Bone marrow (tissue), 2 donors: ENCODE results near the gene RNF112.
"Not testable (repeated sequence)": the region's sequence is repeated elsewhere in the genome, so short reads cannot be mapped to it uniquely, and the experiment has no call there.

Source experiments
- DNase-seq, 2 donors: peaks; one replicate each; lab custom pipeline; 2025; lab: John Stamatoyannopoulos, UW

RNF112 gene

GRCh38 chr17:19448341-19449268 lies 37.6 kb downstream of the RNF112 start:
- no peak for DNase-seq

GRCh38 chr17:19449656-19450055 lies 38.6 kb downstream of the RNF112 start:
- DNase-seq = no peak

DNA sequence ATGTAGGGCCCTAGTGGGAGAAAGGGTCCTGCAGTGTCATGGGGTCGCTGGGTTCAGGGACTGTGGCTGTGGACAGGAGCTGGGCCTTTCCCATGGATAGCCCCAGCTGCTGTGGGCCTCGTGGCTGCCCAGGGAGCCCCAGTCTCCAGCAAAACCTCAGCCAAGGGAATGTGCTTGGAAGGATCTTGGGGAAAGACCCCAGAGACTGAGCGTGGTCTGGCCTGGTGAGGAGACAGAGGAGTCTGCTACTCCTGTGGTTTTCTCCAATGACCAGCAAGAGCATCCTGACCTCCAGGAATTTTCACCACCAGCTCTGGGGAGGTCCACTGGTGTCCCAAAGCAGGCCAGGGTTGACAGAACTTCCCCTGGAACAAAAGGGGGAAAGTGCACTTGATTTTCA lies 42.3 kb downstream of the RNF112 start:
- no peak for DNase-seq

GRCh38 chr17:19454074-19454473 lies 43.0 kb downstream of the RNF112 start:
- DNase-seq = no peak

DNA sequence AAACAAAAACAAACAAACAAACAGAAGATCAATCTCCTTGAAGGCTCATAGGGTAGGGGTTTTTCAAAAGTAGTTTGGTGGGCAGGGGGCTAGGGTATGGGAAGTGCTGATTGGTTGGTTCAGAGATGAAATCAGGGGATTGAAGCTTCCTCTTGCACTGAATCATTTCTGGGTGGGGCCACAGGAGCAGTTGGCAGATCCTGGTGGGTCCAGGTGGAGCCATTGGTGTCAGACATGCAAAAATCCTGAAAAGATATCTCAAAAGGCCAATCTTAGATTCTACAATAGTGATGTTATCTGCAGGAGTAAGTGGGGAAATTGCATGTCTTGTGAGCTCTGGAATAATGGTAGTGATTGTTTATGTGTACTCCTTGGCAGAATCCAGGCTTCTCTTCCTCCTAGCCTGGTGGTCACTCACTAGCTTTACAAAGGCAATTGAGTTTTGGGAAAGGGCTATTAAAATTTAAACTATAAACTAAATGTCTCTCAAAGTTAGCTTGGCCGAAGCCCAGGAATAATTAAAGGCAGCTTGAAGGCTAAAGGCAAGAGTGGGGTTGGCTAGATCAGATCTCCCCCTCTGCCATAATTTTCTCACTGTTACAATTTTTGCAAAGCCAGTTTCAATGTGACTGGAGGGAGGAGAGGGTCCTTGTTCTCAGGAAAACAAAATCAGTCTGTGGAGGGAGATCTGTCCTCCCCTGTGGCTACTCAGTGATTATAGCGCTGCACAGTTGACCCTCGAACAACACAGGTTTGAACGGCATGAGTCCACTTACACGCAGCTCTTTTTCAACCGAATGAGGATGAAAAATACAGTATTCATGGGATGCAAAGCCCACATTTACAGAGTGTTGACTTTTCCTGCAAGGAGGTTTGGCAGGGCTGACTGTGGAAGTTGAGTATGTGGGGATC lies 45.2 kb downstream of the RNF112 start:
- DNase-seq = no peak

DNA sequence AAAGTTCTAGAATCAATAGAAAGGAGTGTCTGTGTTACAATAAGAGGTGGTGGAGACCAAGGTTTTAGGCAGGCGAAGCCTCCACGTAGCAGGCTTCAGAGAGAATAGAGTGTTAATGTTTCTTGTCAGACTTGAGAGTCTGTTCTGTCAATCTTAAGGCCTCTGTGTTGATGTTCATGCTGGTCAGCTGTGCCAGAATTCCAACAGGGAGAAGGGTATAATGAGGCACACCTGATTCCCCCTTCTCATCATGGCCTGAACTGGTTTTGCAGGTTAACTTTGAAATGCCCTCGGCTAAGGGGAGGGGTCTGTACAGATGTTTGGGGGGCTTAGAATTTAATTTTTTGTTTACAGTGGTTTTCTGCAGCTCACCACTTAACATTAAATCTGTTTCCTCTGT lies 46.0 kb downstream of the RNF112 start:
- no peak for DNase-seq

- no peak for DNase-seq
Measured at GRCh38 chr17:19457830-19458271, 46.8 kb downstream of the RNF112 start.

DNA sequence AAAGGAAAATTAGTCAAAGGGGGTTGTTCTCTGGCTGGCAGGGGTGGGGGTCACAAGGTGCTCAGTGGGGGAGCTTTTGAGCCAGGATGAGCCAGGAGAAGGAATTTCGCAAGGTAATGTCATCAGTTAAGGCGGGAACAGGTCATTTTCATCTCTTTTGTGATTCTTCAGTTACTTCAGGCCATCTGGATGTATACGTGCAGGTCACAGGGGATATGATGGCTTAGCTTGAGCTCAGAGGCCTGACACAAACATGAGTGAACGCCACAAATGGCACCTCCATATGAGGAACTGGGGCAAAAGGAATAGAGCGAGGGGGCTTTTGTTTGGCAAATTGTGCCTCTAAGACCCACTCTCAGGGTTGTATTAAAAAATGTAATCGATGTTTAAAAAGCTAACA lies 47.4 kb downstream of the RNF112 start:
- DNase-seq = not testable (repeated sequence)

- not testable (repeated sequence) for DNase-seq
Measured at GRCh38 chr17:19459018-19459655, 48.1 kb downstream of the RNF112 start.

- no peak for DNase-seq
Measured at GRCh38 chr17:19460700-19461099, 49.7 kb downstream of the RNF112 start.

DNA sequence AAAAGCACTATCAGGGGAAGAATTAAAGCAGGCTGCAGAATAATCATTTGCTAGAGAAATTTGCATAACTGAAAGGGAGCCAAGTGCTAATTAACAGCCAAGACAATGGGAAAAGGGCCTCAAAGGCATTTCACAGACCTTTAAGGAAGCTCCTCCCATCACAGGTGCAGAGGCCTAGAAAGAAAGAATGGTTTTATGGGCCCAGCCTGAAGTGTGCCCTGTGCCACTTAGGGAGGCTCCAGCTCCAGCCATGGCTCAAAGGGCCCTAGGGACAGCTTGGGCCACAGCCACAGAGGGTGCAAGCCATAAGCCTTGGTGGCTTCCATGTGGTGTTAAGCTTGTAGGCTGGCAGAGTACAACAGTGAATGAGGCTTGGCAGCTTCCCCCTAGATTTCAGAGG lies 50.1 kb downstream of the RNF112 start:
- DNase-seq = no peak

DNA sequence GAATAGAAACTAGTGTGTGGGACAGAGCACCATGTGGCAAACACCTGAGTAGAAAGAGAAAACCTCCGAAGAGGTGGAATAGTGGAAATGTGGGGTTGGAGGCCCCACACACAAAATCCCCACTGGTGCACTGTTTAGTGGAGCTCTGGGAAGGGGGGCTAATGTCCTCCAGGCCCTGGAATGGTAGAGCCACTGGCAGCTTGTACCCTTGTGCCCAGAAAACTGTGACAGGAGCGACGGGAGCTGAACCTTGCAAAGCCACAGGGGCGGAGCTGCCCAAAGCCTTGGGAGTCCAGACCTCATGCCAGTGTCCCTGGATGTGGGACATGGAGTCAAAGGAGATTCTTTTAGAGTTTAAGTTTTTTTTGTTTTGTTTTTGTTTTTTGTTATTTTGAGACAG lies 50.6 kb downstream of the RNF112 start:
- DNase-seq = no peak

DNA sequence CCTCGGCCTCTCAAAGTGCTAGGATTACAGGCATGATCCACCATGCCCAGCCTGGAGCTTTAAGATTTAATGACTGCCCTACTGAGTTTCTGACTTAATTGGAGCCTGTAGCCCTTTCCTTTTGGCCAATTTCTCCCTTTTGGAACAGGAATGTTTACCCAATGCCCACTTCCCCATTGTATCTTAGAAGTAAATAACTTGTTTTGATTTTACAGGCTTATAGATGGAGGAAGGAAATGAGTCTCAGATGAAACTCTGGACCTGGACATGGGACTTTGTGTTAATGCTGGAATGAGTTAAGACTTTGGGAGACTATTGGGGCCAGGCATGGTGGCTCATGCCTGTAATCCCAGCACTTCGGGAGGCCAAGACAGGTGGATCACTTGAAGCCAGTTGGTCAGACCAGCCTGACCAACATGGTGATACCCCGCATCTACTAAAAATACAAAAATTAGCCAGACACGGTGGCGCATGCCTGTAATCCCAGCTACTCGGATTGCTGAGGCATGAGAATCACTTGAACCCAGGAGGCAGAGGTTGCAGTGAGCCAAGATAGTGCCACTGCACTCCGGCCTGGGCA lies 51.5 kb downstream of the RNF112 start:
- not testable (repeated sequence) for DNase-seq

DNA sequence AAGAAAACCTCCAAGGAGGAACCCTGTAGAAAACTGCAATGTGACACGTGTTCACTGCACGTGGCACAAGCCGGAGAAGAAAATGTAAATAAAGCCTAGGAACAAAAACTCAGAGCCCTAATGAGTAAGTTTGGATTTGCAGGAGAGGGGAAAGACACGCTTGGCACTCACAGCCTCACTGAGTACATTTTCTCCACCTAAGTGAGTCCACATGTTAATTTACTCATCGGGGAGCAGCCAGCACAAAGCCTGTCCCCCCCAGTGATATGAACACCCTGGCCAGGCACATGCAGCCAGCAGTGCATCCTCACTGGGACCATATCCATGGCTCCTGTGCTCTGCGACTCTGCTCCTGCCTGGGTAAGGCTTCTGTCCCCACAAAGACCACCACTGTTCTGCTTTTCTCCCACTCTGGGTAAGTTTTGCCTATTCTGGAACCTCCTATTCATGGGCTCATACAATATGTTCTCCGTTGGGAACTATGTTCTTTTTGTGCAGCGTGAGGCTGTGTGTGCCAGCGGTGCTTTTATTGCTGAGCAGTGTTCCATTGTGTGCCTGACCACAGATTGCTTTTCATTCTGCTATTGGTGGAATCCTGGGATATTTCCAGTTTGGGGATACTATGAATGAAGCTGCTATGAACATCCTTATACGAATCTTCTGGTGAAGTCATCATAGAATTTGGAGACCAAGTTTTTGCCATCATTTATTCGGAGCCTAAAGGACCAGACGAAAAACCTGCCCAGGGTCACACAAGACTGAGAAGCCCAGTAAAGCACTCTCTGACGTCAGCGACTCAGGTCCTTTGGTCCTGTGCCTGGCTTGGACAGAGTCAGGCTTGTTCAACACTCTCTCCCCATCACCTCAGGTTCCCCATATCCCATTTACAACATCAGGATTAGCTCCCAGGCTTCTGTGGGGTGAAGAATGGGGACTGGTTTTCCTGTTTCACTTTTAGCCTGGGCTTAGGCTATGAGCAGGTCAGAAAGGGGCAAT lies 53.3 kb downstream of the RNF112 start:
- no peak for DNase-seq
